ENCODE results near the gene ACADSB. TPM values are rescaled to one million over a fixed set of nuclear protein-coding genes. Genes with fewer than 3 reads are reported as not detected.

ACADSB gene
- total RNA-seq, 2 experiments from 2014 or later = 24.2 to 26.2 TPM

DNA sequence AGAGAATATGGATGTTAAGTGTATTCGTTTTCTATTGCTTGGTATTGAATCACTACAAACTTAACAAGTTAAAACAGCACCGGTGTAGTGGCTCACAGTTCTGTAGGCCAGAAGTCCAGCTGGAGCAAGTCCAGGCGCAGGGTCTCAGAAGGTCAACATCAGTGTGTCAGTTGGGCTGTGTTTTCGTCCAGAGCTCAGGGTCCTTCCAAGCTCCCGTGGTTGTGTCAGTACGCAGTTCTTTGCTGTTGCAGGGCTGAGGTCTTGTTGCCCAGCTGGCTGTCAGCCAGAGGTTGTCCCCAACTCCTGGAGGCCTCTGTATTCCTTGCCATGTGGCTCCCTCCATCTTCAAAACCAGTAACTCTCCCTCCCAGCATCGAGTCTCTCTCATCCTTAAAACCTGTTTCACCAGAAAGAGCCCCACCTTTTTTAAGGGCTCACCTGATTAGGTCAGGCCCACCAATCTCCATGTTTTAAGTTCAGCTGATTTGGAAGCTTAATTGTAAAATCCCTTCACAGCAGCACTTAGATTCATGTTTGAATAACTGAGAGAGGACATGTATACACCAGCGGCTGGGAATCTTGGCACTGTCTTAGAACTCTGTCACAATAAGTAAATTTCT, 26.8 kb downstream of the ACADSB start:
- H3K9me3 Mint-ChIP-seq = no peaks in the 10 kb centered on the region
- H3K27me3 Mint-ChIP-seq = no peaks in the 10 kb centered on the region
- POLR2A ChIA-PET = interaction anchor here (0.7 kb wide), 1 partner anchor 27 kb away, joined by 3 read pairs; the partner anchor contains the start of genes ACADSB and IKZF5
- ATAC-seq (ENCODE audit: low read depth) (no peak), DNase-seq (no peak)
- H3K36me3 Mint-ChIP-seq = peaks cover 6% of the 10 kb centered on the region
- H3K4me1 Mint-ChIP-seq = peaks cover 4% of the 10 kb centered on the region
- no peak overlapping the region for H3K27ac Mint-ChIP-seq
- no peak overlapping the region for H3K4me3 Mint-ChIP-seq

DNA sequence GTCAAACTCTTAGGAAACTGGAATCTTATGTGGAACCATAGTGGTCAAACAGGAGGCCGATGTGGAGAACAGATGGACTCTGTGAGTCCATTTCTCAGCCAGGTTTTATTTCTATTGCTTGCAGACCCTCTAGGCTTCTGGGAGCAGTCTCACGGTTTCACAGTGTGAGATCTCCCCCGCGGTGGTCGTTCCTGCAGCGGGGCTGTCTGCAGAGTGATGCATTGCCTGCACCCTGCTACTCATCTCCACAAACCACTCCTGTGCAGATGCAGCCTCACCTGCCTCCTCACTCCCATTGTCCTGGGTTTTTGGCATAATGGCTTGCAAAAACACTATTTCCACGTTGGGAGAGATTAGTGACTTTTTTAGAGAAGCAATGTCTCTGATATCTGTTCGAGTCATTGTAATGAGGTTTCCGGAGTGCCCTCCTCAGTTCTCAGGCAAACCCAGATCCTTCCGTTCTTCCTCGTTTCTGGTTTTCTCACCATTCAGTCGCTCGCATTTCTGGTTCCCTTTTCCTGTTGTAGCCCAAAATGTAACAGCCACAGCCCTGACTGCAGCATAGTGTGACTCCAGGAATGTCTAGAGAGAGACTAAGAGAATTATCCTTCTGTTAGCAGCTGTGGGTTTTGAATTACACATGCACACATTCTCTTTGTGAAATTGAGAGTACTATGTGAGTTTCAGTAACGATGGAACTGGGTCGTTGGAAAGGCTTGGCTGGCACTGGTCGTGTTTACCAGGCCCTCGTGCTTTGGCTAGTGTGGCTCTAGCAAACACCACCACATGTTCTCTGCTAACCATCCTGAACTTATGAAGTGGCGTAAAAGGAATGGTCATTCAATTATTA, 30.2 kb downstream of the ACADSB start:
- H3K4me3 Mint-ChIP-seq = no peak overlapping the region
- DNase-seq (no peak), ATAC-seq (ENCODE audit: low read depth) (no peak)
- peaks cover 4% of the 10 kb centered on the region for H3K4me1 Mint-ChIP-seq
- POLR2A ChIA-PET = no interaction called here
- no peaks in the 10 kb centered on the region for H3K27me3 Mint-ChIP-seq
- H3K36me3 Mint-ChIP-seq = peaks cover 6% of the 10 kb centered on the region
- no peaks in the 10 kb centered on the region for H3K9me3 Mint-ChIP-seq
- peak overlapping the region; percentile 1 for H3K27ac Mint-ChIP-seq

DNA sequence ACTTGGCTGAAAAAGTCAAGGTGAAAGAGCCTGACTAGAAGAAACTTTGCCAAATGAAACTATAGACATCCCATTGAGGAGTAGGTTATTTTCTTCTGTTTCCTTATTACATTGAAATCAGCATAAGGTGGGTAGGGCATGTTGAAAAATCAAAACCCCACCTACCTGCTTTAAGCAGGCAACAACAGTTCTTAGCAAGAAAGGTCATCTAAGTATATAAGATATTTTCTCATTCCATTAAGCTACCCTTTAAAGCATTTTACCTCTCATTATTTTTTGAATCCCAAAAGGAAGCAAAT, 30.8 kb downstream of the ACADSB start:
- no peak overlapping the region for H3K4me3 Mint-ChIP-seq
- H3K27ac Mint-ChIP-seq = no peak overlapping the region
- POLR2A ChIA-PET = interaction anchor here (1.8 kb wide), 1 partner anchor 29 kb away, joined by 9 read pairs; no protein-coding TSS in a partner anchor
- H3K36me3 Mint-ChIP-seq = peaks cover 5% of the 10 kb centered on the region
- H3K4me1 Mint-ChIP-seq = peaks cover 4% of the 10 kb centered on the region
- ATAC-seq (ENCODE audit: low read depth) (no peak), DNase-seq (no peak)
- no peaks in the 10 kb centered on the region for H3K9me3 Mint-ChIP-seq
- no peaks in the 10 kb centered on the region for H3K27me3 Mint-ChIP-seq

DNA sequence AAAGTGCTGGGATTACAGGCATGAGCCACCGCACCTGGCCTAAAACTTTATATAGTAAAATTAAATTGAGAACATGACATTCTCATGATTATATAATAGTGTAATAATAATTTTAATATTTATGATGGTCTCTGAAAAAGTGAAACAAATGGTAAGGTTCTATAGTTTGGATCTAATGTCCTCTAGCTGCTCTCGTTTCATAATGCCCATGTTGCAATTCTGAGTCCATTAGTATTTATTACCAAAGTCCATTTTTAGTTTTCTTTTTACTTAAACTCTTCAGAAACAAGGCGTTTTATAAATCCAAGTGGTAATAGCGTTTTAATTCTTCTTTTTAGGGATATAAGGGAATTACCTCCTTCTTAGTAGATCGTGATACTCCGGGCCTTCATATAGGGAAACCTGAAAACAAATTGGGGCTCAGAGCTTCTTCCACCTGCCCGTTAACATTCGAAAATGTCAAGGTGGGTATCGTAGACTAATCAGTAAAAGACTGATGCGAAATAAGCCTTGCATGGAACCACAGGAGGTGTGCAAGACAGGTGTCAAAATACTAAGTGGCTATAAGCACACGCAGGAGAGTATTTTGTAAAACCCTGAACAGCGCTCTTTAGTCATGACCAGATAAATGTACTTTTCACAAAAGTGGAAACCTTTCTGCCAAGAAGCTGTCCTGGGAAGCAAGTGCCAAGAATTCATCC, 34.1 kb downstream of the ACADSB start:
- no peaks in the 10 kb centered on the region for H3K27me3 Mint-ChIP-seq
- H3K9me3 Mint-ChIP-seq = no peaks in the 10 kb centered on the region
- POLR2A ChIA-PET = interaction anchor here (0.6 kb wide), 1 partner anchor 469 kb away, joined by 3 read pairs; no protein-coding TSS in a partner anchor
- H3K4me1 Mint-ChIP-seq = peaks cover 4% of the 10 kb centered on the region
- no peak overlapping the region for H3K27ac Mint-ChIP-seq
- DNase-seq = no peak
- no peak overlapping the region for H3K4me3 Mint-ChIP-seq
- no peaks in the 10 kb centered on the region for H3K36me3 Mint-ChIP-seq
- no peak for ATAC-seq (ENCODE audit: low read depth)

DNA sequence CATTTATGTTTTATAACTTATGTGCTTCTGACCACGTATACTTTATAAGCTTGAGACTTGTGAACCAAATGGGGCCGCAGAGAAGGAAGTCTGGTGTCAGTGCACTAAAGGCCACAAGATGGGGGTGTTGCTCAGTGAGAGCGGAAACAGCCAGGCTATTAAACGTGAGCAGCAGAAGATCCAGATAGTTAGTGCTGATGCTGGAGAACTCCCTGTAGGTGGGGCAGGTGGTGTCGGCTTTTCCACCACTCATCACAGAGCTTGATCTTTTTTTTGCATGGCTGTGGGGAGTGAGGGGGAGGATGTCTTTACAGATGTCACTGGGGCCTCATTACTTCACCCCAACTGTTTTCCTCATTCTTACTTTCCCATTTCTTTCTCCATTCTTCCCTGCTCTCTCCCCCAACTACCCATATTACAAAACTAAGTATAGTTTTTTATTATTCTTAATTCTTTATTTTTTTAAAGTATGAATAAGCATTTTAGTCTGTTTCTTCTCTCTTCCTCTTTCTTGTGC, 34.7 kb downstream of the ACADSB start:
- ATAC-seq (ENCODE audit: low read depth) (peak; percentile 71), DNase-seq (peak; percentile 36)
- Mint-ChIP-seq H3K27me3 (no peaks in the 10 kb centered on the region), H3K36me3 (no peaks in the 10 kb centered on the region), H3K4me3 (no peak overlapping the region), H3K27ac (no peak overlapping the region), H3K9me3 (no peaks in the 10 kb centered on the region), H3K4me1 (peaks cover 4% of the 10 kb centered on the region)
- POLR2A ChIA-PET = no interaction called here

DNA sequence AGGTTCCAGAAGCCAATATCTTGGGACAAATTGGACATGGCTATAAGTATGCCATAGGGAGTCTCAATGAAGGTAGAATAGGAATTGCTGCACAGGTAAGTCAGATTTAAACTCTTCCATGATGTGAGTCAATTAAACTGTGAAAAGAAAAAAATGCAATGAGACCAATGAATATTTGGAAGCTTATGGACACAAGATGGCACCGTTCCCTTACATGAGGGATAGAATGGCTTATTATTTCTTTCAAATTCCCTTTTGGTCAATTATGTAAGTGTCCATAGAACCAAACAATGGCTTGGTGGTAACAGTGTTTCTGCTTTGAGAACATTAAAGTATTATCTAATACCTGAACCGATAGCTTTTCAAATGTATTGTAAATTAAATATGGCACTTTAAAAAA, 35.6 kb downstream of the ACADSB start:
- no peak overlapping the region for H3K27ac Mint-ChIP-seq
- no peaks in the 10 kb centered on the region for H3K27me3 Mint-ChIP-seq
- no peaks in the 10 kb centered on the region for H3K36me3 Mint-ChIP-seq

DNA sequence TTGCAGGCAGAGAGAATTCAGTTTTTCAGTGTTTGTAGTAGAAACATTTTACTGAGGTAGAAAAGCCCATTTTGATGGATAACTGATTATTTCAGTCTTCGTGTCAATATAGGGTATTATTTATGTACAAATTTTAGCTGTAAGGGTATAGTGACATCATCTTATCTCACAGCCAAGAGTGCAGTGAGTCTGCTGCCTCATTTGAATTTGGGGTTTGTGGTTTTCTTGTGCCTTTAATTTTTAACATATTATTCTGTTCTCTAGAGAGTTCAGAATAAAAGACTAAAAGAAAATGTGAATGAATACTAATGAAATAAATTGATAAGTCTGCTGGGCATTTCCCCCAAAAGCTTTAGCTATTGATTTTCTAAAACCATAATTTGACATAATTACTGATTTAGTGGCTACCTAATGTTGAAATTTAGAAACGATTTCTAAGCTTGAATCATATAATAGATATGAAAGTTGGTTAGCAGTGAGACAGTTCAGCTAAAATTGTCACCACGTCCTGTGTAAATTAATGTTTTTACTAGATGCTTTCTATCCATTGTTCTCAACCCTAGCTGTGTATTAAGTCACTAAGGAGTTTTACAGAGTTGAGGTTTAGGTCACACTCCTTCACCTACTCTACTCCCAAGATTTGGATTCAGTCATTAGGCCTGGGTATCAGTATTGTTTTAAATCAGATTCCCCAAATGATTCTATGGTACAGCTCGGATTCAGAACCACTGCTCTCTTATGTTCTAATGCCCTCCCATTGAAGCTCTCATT, 37.3 kb downstream of the ACADSB start:
- H3K9me3 Mint-ChIP-seq = no peaks in the 10 kb centered on the region
- no peak overlapping the region for H3K27ac Mint-ChIP-seq
- no peak overlapping the region for H3K4me3 Mint-ChIP-seq
- ATAC-seq (ENCODE audit: low read depth) (no peak), DNase-seq (no peak)
- H3K36me3 Mint-ChIP-seq = no peaks in the 10 kb centered on the region
- H3K4me1 Mint-ChIP-seq = no peaks in the 10 kb centered on the region
- H3K27me3 Mint-ChIP-seq = no peaks in the 10 kb centered on the region
- POLR2A ChIA-PET = no interaction called here

More for the DNA sequence above, 35.6 kb downstream of the ACADSB start:
- H3K9me3 Mint-ChIP-seq = no peaks in the 10 kb centered on the region
- H3K4me1 Mint-ChIP-seq = peaks cover under 1% of the 10 kb centered on the region
- POLR2A ChIA-PET = no interaction called here
- no peak overlapping the region for H3K4me3 Mint-ChIP-seq
- DNase-seq (no peak), ATAC-seq (ENCODE audit: low read depth) (no peak)

DNA sequence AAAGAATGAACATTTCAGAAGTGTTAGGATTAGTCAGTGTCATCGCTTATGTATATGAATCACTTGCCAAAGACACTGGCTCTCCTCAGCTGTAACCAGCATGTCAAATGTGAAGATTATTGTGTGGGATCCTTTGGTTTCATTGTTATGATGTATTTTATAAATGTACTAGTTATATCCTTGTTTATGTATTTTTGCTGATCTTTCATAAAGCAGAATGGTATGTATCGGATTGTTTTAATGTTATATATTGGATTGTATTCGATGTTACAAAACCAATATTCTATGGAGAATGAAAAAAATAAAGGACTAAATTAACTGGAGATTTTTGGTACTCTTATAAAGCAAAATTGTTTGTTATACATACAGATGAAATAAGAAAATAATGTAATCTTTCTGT, 49.2 kb downstream of the ACADSB start:
- Mint-ChIP-seq H3K4me1 (no peaks in the 10 kb centered on the region), H3K9me3 (no peaks in the 10 kb centered on the region), H3K27me3 (no peaks in the 10 kb centered on the region), H3K27ac (no peak overlapping the region), H3K4me3 (no peak overlapping the region), H3K36me3 (peaks cover 3% of the 10 kb centered on the region)
- POLR2A ChIA-PET = no interaction called here
- ATAC-seq (ENCODE audit: low read depth) (no peak), DNase-seq (no peak)

DNA sequence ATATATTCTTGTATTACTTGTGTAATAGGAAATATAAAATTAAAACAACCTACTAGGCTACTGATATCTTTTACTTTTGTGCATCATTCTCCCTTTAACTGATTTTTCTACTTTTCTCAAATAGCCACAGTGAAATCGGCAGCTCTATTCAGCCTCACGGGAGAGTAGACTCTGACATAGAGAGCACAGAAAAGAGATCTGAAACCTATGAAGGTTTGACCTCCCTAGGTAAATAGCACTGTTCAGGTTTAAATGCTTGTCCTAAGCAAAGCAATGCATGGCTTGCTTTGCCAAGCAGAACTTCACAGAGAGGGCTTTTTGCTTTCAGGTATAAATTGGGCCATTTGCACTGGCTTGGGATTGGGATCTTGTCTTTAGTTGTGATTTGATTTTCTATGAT, 53.1 kb downstream of the ACADSB start:
- no peak overlapping the region for H3K4me3 Mint-ChIP-seq
- no peak for DNase-seq
- H3K27ac Mint-ChIP-seq = no peak overlapping the region
- no peak for ATAC-seq (ENCODE audit: low read depth)
- H3K9me3 Mint-ChIP-seq = no peaks in the 10 kb centered on the region
- POLR2A ChIA-PET = no interaction called here
- no peaks in the 10 kb centered on the region for H3K4me1 Mint-ChIP-seq
- H3K36me3 Mint-ChIP-seq = no peaks in the 10 kb centered on the region
- H3K27me3 Mint-ChIP-seq = peaks cover 10% of the 10 kb centered on the region

DNA sequence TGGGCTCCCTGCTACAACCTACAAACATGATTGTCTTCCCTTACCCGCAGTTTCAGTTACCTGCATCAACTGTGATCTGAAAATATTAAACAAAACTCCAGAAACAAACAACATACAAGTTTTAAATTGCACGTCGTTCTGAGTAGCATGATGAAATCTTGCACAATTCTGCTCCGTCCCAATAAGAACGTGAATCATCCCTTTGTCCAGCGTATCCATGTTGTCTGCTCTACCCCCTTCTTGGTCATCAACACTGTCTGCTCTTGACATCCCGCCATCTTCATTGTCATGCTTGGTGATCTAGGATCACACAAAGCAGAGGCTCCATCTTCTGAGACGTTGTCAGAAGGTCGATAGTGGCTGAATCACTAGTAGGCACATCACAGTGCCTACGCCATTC, 53.9 kb downstream of the ACADSB start:
- Mint-ChIP-seq H3K9me3 (no peaks in the 10 kb centered on the region), H3K4me1 (no peaks in the 10 kb centered on the region), H3K27ac (no peak overlapping the region), H3K36me3 (no peaks in the 10 kb centered on the region), H3K27me3 (peaks cover 10% of the 10 kb centered on the region), H3K4me3 (no peak overlapping the region)
- ATAC-seq (ENCODE audit: low read depth) (no peak), DNase-seq (no peak)
- POLR2A ChIA-PET = no interaction called here

DNA sequence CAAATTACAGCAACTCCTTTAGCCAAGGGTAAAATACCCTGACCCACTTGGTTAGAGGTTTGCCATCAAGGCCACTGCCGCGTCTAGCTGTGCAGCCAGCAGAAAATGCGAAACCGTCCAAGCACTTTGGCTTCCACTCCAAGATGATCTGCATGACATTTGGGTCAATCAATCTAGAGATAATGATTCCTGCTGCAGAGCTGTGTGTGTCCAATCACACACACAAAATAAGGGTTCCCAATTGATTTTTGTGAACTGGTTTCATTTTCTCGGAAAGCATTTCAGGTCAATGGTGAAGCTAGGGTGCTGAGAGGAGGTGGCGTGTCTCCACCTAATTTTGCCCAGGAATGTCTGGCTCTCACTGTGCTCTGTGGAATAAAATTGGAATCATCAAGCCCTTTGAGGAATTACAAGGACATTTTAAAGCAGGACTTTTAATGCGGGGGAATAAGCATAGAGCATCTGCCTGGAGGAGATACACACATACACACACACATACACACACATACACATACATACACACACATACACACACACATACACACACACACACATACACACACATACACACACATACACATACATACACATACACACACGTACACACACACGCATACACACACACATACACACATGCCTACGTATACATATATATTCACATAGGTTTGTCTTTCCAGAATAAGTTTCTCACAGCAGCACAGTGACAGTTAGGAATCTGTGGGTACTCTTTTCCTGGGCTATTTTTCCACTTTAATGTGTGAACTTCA, 59.5 kb downstream of the ACADSB start:
- no peak for DNase-seq
- Mint-ChIP-seq H3K4me3 (no peak overlapping the region), H3K27ac (no peak overlapping the region), H3K9me3 (no peaks in the 10 kb centered on the region), H3K36me3 (no peaks in the 10 kb centered on the region), H3K27me3 (peaks cover 26% of the 10 kb centered on the region), H3K4me1 (no peaks in the 10 kb centered on the region)
- ATAC-seq (ENCODE audit: low read depth) = no peak
- POLR2A ChIA-PET = no interaction called here

DNA sequence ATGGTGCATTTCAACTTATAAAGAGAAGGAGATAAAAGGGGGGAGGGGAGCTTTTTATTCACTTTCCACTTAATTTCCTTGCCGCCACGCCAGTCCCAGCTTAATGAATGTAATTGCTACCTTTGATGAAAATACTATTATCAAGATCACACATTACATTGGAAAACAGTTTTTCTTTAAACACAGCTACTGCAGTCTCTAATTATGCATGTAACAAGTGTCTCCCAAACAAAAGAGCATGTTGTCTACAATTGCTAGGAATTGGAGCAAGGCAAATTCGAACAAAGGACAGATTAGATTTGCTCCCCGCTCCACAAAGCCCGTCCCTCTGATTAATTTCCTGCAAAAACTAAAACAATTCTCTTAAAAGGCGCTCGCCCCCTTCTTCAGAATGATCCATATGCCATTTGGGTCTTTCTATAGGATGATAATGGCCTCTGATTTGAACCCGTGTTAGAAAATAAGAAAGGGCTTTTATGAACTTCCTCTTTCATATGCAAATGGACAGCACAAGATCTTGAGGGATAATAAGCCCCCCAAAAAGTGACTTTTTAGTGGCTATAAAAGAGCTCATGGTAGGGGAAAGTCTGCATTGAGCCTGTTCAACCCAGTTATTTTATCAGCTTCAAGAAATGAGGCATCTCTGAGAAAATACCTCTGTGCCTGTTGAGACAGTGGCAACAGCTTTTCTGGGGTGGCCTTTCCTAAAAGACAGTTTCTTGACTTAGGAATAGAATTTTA, 60.6 kb downstream of the ACADSB start:
- POLR2A ChIA-PET = no interaction called here
- DNase-seq (no peak), ATAC-seq (ENCODE audit: low read depth) (no peak)
- Mint-ChIP-seq H3K27me3 (peaks cover 26% of the 10 kb centered on the region), H3K27ac (no peak overlapping the region), H3K4me3 (no peak overlapping the region), H3K36me3 (no peaks in the 10 kb centered on the region), H3K9me3 (no peaks in the 10 kb centered on the region), H3K4me1 (no peaks in the 10 kb centered on the region)

Data from activated naive CD8-positive, alpha-beta T cell treated with anti-CD3 and anti-CD28 coated beads, Interleukin-2, amount 10 ng/mL, durations not matched to agents 7 days and 5 days (primary cell).